Effector memory CD4-positive, alpha-beta T cell (primary cell): Measurements from ENCODE around the gene CRACDL.

Source experiments
- DNase-seq, 3 donors: peaks; one replicate each; pipeline ENCODE4 v3.0.0-alpha.2; 2020
- H3K27ac ChIP-seq: 2 replicates; pipeline ENCODE4 v1.7.0; 2013; ENCODE audit warnings: mild to moderate bottlenecking, low read length, moderate library complexity; ENCODE audit not compliant: insufficient read depth, poor library complexity, severe bottlenecking
- H3K27me3 ChIP-seq: replicated peaks from 2 replicates; pipeline ENCODE4 v1.7.0; 2013; ENCODE audit warnings: mild to moderate bottlenecking, low read length; ENCODE audit not compliant: insufficient read depth, control insufficient read depth, poor library complexity, severe bottlenecking
- H3K36me3 ChIP-seq: 2 replicates; pipeline ENCODE4 v1.7.0; 2013; ENCODE audit warnings: mild to moderate bottlenecking, low read length, moderate library complexity; ENCODE audit not compliant: control insufficient read depth, insufficient read depth
- H3K4me1 ChIP-seq: 2 replicates; pipeline ENCODE4 v1.7.0; 2013; ENCODE audit warnings: low read length, mild to moderate bottlenecking; ENCODE audit not compliant: control insufficient read depth, insufficient read depth, poor library complexity, severe bottlenecking
- H3K4me3 ChIP-seq: 2 replicates; pipeline ENCODE4 v1.7.0; 2013; ENCODE audit warnings: low read length, low read depth, mild to moderate bottlenecking; ENCODE audit not compliant: insufficient read depth, poor library complexity, severe bottlenecking
- H3K9me3 ChIP-seq: 2 replicates; pipeline ENCODE4 v1.7.0; 2013; ENCODE audit warnings: mild to moderate bottlenecking, low read length, moderate library complexity; ENCODE audit not compliant: control insufficient read depth

Gene CRACDL

GRCh38 chr2:98926601-98927000 is 9.4 kb downstream of the CRACDL start:
- no peaks in the 10 kb centered on the region for H3K36me3 ChIP-seq
- no peak for DNase-seq

GRCh38 chr2:98924910-98925309 is 11.1 kb downstream of the CRACDL start:
- Histone ChIP-seq H3K4me1 (no peaks in the 10 kb centered on the region), H3K27ac (no peak overlapping the region), H3K36me3 (no peaks in the 10 kb centered on the region), H3K4me3 (no peak overlapping the region), H3K27me3 (no peaks in the 10 kb centered on the region), H3K9me3 (no peaks in the 10 kb centered on the region)
- DNase-seq = no peak

More at GRCh38 chr2:98926601-98927000, 9.4 kb downstream of the CRACDL start:
- Histone ChIP-seq H3K27me3 (no peaks in the 10 kb centered on the region), H3K9me3 (no peaks in the 10 kb centered on the region), H3K4me1 (no peaks in the 10 kb centered on the region), H3K4me3 (no peak overlapping the region), H3K27ac (no peak overlapping the region)

GRCh38 chr2:98924038-98924830 is 11.8 kb downstream of the CRACDL start:
- H3K9me3 ChIP-seq = no peaks in the 10 kb centered on the region
- H3K27ac ChIP-seq = no peak overlapping the region
- no peaks in the 10 kb centered on the region for H3K4me1 ChIP-seq
- DNase-seq = no peak
- no peaks in the 10 kb centered on the region for H3K36me3 ChIP-seq
- H3K4me3 ChIP-seq = no peak overlapping the region
- no peaks in the 10 kb centered on the region for H3K27me3 ChIP-seq

GRCh38 chr2:98923244-98923940 is 12.6 kb downstream of the CRACDL start:
- Histone ChIP-seq H3K9me3 (no peaks in the 10 kb centered on the region), H3K27me3 (no peaks in the 10 kb centered on the region), H3K36me3 (no peaks in the 10 kb centered on the region), H3K4me3 (no peak overlapping the region), H3K27ac (no peak overlapping the region), H3K4me1 (no peaks in the 10 kb centered on the region)
- no peak for DNase-seq

- H3K27me3 ChIP-seq = no peaks in the 10 kb centered on the region
- no peaks in the 10 kb centered on the region for H3K36me3 ChIP-seq
- no peak overlapping the region for H3K27ac ChIP-seq
- H3K9me3 ChIP-seq = no peaks in the 10 kb centered on the region
- H3K4me3 ChIP-seq = no peak overlapping the region
- H3K4me1 ChIP-seq = no peaks in the 10 kb centered on the region
- no peak for DNase-seq
Observed at GRCh38 chr2:98921062-98921461, 15.0 kb downstream of the CRACDL start.

GRCh38 chr2:98917031-98917471 is 19.0 kb downstream of the CRACDL start:
- no peak for DNase-seq
- no peaks in the 10 kb centered on the region for H3K36me3 ChIP-seq
- H3K4me1 ChIP-seq = no peaks in the 10 kb centered on the region
- H3K27ac ChIP-seq = no peak overlapping the region
- H3K4me3 ChIP-seq = no peak overlapping the region
- H3K9me3 ChIP-seq = no peaks in the 10 kb centered on the region
- no peaks in the 10 kb centered on the region for H3K27me3 ChIP-seq

- Histone ChIP-seq H3K4me1 (no peaks in the 10 kb centered on the region), H3K27me3 (no peaks in the 10 kb centered on the region), H3K4me3 (no peak overlapping the region), H3K9me3 (no peaks in the 10 kb centered on the region), H3K27ac (no peak overlapping the region), H3K36me3 (no peaks in the 10 kb centered on the region)
- no peak for DNase-seq
Observed at GRCh38 chr2:98915751-98916358, 20.2 kb downstream of the CRACDL start.

- no peak overlapping the region for H3K4me3 ChIP-seq
- H3K27me3 ChIP-seq = no peaks in the 10 kb centered on the region
- no peak overlapping the region for H3K27ac ChIP-seq
- no peaks in the 10 kb centered on the region for H3K36me3 ChIP-seq
- DNase-seq = no peak
- no peaks in the 10 kb centered on the region for H3K4me1 ChIP-seq
- H3K9me3 ChIP-seq = no peaks in the 10 kb centered on the region
Observed at GRCh38 chr2:98914713-98915580, 21.1 kb downstream of the CRACDL start.

- H3K27ac ChIP-seq = no peak overlapping the region
Observed at GRCh38 chr2:98913916-98914712, 21.9 kb downstream of the CRACDL start.

More at GRCh38 chr2:98913916-98914712, 21.9 kb downstream of the CRACDL start:
- Histone ChIP-seq H3K27me3 (no peaks in the 10 kb centered on the region), H3K36me3 (no peaks in the 10 kb centered on the region), H3K4me3 (no peak overlapping the region), H3K4me1 (no peaks in the 10 kb centered on the region), H3K9me3 (no peaks in the 10 kb centered on the region)
- DNase-seq = no peak
